HepG2 (cell line): Measurements from ENCODE around the gene VAC14. TPM values are rescaled to one million over a fixed set of nuclear protein-coding genes. Genes with fewer than 3 reads are reported as not detected.

Source experiments
- AGO1 ChIP-seq: fragments of 200-400 bp; formaldehyde crosslinking; IDR thresholded peaks from 2 replicates; pipeline ENCODE4 v1.6.1; 2017; ENCODE audit warnings: mild to moderate bottlenecking, low read depth, low read length, moderate library complexity; ENCODE audit not compliant: poor library complexity, severe bottlenecking
- ARHGAP35 ChIP-seq: sonication (generic); formaldehyde crosslinking; IDR thresholded peaks from 2 replicates; pipeline ENCODE4 v1.9.0; 2022; ENCODE audit warnings: mild to moderate bottlenecking, inconsistent platforms, moderate library complexity, missing genetic modification reagents, borderline replicate concordance
- ASH2L ChIP-seq: fragments of 300-600, 200-600 bp; sonication (generic); IDR thresholded peaks from 2 replicates; pipeline ENCODE4 v1.7.0; 2017; ENCODE audit warnings: low read depth, mild to moderate bottlenecking, moderate library complexity, mixed read lengths, low read length; ENCODE audit not compliant: insufficient read length
- BRF2 ChIP-seq: sonication (generic); formaldehyde crosslinking; IDR thresholded peaks from 2 replicates; pipeline ENCODE4 v1.8.1; 2022; ENCODE audit warnings: mild to moderate bottlenecking, missing genetic modification reagents
- CERS6 ChIP-seq: sonication (generic); formaldehyde crosslinking; IDR thresholded peaks from 2 replicates; pipeline ENCODE4 v1.5.0; 2020; ENCODE audit warnings: missing genetic modification reagents
- CREM ChIP-seq, 2 experiments: sonication (generic) in 1 of 2; formaldehyde crosslinking in 1 of 2; IDR thresholded peaks; 2 replicates each; pipeline versions ENCODE4 v1.4.0 to v1.6.1; 2016 to 2020; ENCODE audit warnings: antibody characterized with exemption in 1 of 2, mild to moderate bottlenecking in 1 of 2, missing genetic modification reagents in 1 of 2
- FOSL2 ChIP-seq: sonication (generic); formaldehyde crosslinking; IDR thresholded peaks from 2 replicates; pipeline ENCODE4 v1.4.0; 2020; ENCODE audit warnings: missing genetic modification reagents
- MAX ChIP-seq: IDR thresholded peaks from 2 replicates; pipeline ENCODE4 v1.6.1; 2012; ENCODE audit warnings: inconsistent platforms
- NCOA2 ChIP-seq: sonication (generic); formaldehyde crosslinking; IDR thresholded peaks from 2 replicates; pipeline ENCODE4 v1.8.0; 2022; ENCODE audit warnings: inconsistent platforms
- NCOR1 ChIP-seq: fragments of 200-600 bp; sonication (generic); IDR thresholded peaks from 2 replicates; pipeline ENCODE4 v1.7.0; 2017; ENCODE audit warnings: antibody characterized with exemption, low read length, borderline replicate concordance
- NFATC3 ChIP-seq: sonication (generic); formaldehyde crosslinking; IDR thresholded peaks from 2 replicates; pipeline ENCODE4 v1.5.1; 2020; ENCODE audit warnings: mild to moderate bottlenecking, missing genetic modification reagents
- NFYC ChIP-seq: IDR thresholded peaks from 2 replicates; pipeline ENCODE4 v1.6.1; 2016; ENCODE audit warnings: missing genetic modification reagents, missing compliant biosample characterization
- RAD51 ChIP-seq: fragments of 450-650 bp; IDR thresholded peaks from 2 replicates; pipeline ENCODE4 v1.6.1; 2016; ENCODE audit warnings: borderline replicate concordance
- SIN3B ChIP-seq: fragments of 150-350 bp; IDR thresholded peaks from 2 replicates; pipeline ENCODE4 v1.6.1; 2014; ENCODE audit warnings: low read length
- SMC3 ChIP-seq: IDR thresholded peaks from 2 replicates; pipeline ENCODE4 v1.6.1; 2011; ENCODE audit warnings: low read length, improper control_type of control experiment
- SP140L ChIP-seq: sonication (generic); formaldehyde crosslinking; IDR thresholded peaks from 2 replicates; pipeline ENCODE4 v1.4.0; 2020; ENCODE audit warnings: missing genetic modification reagents, borderline replicate concordance
- TBP ChIP-seq: sonication (generic); formaldehyde crosslinking; IDR thresholded peaks from 2 replicates; pipeline ENCODE4 v1.5.0; 2020; ENCODE audit warnings: missing genetic modification reagents
- TGIF2 ChIP-seq: IDR thresholded peaks from 2 replicates; pipeline ENCODE4 v1.6.1; 2016; ENCODE audit warnings: control low read depth, missing compliant biosample characterization
- THAP11 ChIP-seq: IDR thresholded peaks from 2 replicates; pipeline ENCODE4 v1.6.1; 2016; ENCODE audit warnings: missing biosample characterization, missing genetic modification reagents
- ZBTB26 ChIP-seq: IDR thresholded peaks from 2 replicates; pipeline ENCODE4 v1.6.1; 2016; ENCODE audit warnings: missing compliant biosample characterization, missing genetic modification reagents, borderline replicate concordance
- ZBTB38 ChIP-seq: sonication (generic); formaldehyde crosslinking; IDR thresholded peaks from 2 replicates; pipeline ENCODE4 v1.5.1; 2020; ENCODE audit warnings: mild to moderate bottlenecking, missing genetic modification reagents
- ZNF224 ChIP-seq: sonication (generic); formaldehyde crosslinking; IDR thresholded peaks from 2 replicates; pipeline ENCODE4 v1.5.0; 2020; ENCODE audit warnings: mild to moderate bottlenecking, missing genetic modification reagents
- ZNF776 ChIP-seq: sonication (generic); formaldehyde crosslinking; IDR thresholded peaks from 2 replicates; pipeline ENCODE4 v1.4.0; 2020; ENCODE audit warnings: mild to moderate bottlenecking, missing genetic modification reagents
- ZNF800 ChIP-seq: sonication (generic); formaldehyde crosslinking; IDR thresholded peaks from 2 replicates; pipeline ENCODE4 v1.4.0; 2020; ENCODE audit warnings: missing genetic modification reagents
- ZNF841 ChIP-seq: sonication (generic); formaldehyde crosslinking; IDR thresholded peaks from 2 replicates; pipeline ENCODE4 v1.8.1; 2023; ENCODE audit warnings: missing genetic modification reagents, borderline replicate concordance
- polyA plus RNA-seq, 8 experiments: library from polyadenylated mRNA; depleted of rRNA in 3 of 8; stranded (reverse) in 7 of 8; unstranded in 1 of 8; fragments of >200 nt; fragmentation: Illumina TruSeq in 4 of 8; extraction: Trizol in 4 of 8; gene quantifications; 2 replicates each; pipeline versions ENCODE4 v1.2.1 to v1.2.3, GENCODE V29; 2011 to 2016; ENCODE audit warnings: low read depth in 4 of 8, missing spikeins in 1 of 8, mixed read lengths in 1 of 8; ENCODE audit not compliant: insufficient read depth in 1 of 8
- total RNA-seq, 5 experiments: library from RNA; depleted of rRNA; stranded (reverse); fragments of >200 nt; fragmentation: Illumina TruSeq; extraction: Trizol; gene quantifications; 2 replicates each; pipeline ENCODE4 v1.2.3, GENCODE V29; 2016; ENCODE audit warnings: low read depth in 1 of 5

Gene VAC14
- total and polyA plus RNA-seq, 2 of the 13 experiments (the other 11 are each of a cell fraction or from before 2014, with no cell fraction given) = 23.5 to 24.6 TPM

- TF ChIP-seq NCOR1 (no peak), ZBTB26 (CRISPR knock-in tag) (peak; percentile 72; the same call in 1 of the 2 replicates), ZNF841 (CRISPR knock-in tag) (no peak), ZNF224 (peak; percentile 93; the same call in 1 of the 2 replicates), AGO1 (peak; percentile 57), CERS6 (CRISPR knock-in tag) (no peak), ASH2L (peak; percentile 54), CREM (IDR thresholded peaks at IDR 0.05) (peak; percentile 43; the same call in 1 of the 2 replicates), CREM (CRISPR knock-in tag; IDR thresholded peaks at IDR 0.05) (no peak), RAD51 (no peak), TGIF2 (CRISPR knock-in tag) (peak; percentile 100), NFYC (CRISPR knock-in tag) (peak; percentile 30; the same call in 1 of the 2 replicates), SP140L (CRISPR knock-in tag) (peak; percentile 43; the same call in 1 of the 2 replicates), SMC3 (no peak), THAP11 (CRISPR knock-in tag) (peak; percentile 75), NCOA2 (CRISPR knock-in tag) (peak; percentile 77), ZNF800 (CRISPR knock-in tag) (peak; percentile 82), SIN3B (no peak), TBP (CRISPR knock-in tag) (no peak), NFATC3 (CRISPR knock-in tag) (0 out of 2 replicates have a peak, but pooled peaks have one; percentile 34), BRF2 (CRISPR knock-in tag) (0 out of 2 replicates have a peak, but pooled peaks have one; percentile 52), ZBTB38 (CRISPR knock-in tag) (peak; percentile 89), ARHGAP35 (peak; percentile 67), MAX (peak; percentile 96), ZNF776 (CRISPR knock-in tag) (0 out of 2 replicates have a peak, but pooled peaks have one; percentile 44), FOSL2 (CRISPR knock-in tag) (peak; percentile 64)
Measured at GRCh38 chr16:70711211-70712031, 89.5 kb downstream of the VAC14 start (continued).
